Stimulated activated CD4-positive, alpha-beta T cell treated with anti-CD3 and anti-CD28 coated beads, Interleukin-12 subunit alpha, Interleukin-12 subunit beta, amount 100 ng/mL, for 4 hours (primary cell): ENCODE results near the gene NCAPH2.

Source experiments
- DNase-seq: peaks from one replicate; pipeline ENCODE4 v3.0.0-alpha.2; 2020

NCAPH2 gene

GRCh38 chr22:50474710-50475651 is 33.0 kb upstream of the NCAPH2 start, which contains the start of gene SBF1:
Gene SBF1, minus strand, starts transcription at chr22:50475035. Its CDS starts 195 bp downstream, at chr22:50474840.
- DNase-seq: peak; percentile 87

DNA sequence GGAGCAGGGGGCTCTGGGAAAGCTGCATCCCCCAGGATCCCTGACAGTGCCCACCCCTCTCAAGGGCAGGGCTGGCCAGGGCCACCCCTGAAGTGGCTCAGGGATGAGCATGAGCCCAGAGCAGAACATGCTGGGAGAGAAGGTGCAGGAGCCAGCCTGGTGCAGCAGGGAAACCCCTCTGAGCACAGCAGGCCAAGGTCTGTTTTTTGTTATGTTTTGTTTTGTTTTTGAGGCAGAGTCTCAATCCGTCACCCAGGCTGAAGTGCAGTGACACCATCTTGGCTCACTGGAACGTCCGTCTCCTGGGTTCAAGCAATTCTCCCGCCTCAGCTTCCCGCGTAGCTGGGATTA is 32.4 kb upstream of the NCAPH2 start:
- no peak for DNase-seq

GRCh38 chr22:50476868-50477267 is 31.2 kb upstream of the NCAPH2 start:
- DNase-seq: no peak

- no peak for DNase-seq
Observed at GRCh38 chr22:50477923-50478322, 30.1 kb upstream of the NCAPH2 start.

GRCh38 chr22:50479721-50480120 is 28.3 kb upstream of the NCAPH2 start:
- DNase-seq: no peak

- DNase-seq: no peak
Observed at GRCh38 chr22:50481045-50481439, 27.0 kb upstream of the NCAPH2 start.

GRCh38 chr22:50481440-50482106 is 26.5 kb upstream of the NCAPH2 start, which contains the start of gene ADM2:
Gene ADM2, plus strand, starts transcription at chr22:50481543. Its CDS starts 305 bp downstream, at chr22:50481848.
- DNase-seq: peak; percentile 67

DNA sequence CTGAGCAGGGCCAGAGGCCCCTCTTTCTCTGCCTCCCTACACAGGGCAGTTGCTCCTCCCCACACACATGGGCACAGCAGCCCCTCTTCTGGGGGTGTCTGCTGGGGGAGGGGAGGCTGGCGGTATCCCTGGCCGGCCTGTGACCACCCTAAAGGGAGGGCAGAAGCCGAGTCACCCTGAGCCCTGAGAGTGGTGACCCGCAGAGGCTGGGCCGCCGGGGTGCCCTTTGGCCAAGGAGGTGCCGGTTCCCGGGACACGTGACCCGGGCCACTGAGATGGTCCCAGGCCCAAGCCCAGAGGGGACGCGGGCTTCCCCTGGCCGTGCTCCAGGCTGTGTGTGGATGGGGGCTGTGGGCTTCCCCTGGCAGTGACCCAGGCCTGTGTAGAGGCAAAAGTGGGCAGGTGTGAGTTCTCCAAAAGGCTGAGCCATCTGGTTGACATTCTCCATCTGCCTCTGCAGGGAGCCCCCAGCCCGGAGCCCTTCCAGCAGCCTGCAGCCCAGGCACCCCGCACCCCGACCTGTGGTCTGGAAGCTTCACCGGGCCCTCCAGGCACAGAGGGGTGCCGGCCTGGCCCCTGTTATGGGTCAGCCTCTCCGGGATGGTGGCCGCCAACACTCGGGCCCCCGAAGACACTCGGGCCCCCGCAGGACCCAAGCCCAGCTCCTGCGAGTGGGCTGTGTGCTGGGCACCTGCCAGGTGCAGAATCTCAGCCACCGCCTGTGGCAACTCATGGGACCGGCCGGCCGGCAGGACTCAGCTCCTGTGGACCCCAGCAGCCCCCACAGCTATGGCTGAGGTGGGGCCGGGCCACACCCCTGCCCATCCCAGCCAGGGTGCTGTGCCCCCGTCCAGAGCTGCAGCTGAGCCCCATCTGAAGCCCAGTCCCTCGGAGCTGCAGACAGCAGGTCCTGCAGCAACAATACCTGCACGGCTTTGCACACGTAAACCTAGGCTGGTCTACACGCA is 25.6 kb upstream of the NCAPH2 start:
- DNase-seq: no peak

DNA sequence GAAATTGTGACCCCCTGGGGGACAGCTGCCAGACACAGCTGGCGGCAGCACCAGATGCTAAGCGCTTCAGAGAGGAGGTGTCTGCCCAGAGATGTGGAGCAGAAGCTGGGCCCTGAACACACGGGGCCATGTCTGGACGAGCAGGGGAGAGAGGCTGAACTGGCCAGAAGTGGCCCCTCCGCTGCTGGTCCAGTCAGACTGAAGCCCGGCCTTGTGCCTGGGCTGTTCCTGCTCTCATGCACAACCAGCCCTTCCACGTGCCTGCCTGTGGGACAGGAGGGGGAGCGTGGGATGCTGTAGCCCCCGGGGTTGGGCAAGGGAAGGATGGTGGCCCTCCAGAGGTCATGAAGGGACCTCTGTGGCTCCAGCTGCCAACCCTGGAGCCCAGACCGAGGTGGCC is 24.9 kb upstream of the NCAPH2 start:
- no peak for DNase-seq

DNA sequence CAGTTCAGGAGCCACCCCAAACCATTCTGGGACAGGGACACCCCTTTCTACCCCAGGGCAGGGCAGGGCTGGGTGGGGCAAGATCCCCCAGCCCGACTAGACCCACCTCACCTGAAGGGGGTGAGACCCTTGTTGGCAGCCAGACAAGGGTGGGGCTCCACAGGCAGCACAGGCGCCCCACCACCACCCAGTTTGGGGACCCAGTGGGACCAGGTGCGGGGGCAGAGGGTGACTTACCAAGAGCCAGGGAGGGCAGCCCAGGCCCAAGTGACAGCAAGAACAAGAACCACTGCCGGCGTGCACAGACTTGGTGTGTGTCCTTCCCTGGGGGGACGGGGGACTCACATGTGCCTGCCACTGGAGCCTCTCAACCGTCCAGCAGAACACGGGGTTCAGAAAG is 24.5 kb upstream of the NCAPH2 start:
- no peak for DNase-seq

GRCh38 chr22:50483977-50484853 is 23.8 kb upstream of the NCAPH2 start:
- DNase-seq: no peak

GRCh38 chr22:50485221-50486131 is 22.5 kb upstream of the NCAPH2 start:
- no peak for DNase-seq

DNA sequence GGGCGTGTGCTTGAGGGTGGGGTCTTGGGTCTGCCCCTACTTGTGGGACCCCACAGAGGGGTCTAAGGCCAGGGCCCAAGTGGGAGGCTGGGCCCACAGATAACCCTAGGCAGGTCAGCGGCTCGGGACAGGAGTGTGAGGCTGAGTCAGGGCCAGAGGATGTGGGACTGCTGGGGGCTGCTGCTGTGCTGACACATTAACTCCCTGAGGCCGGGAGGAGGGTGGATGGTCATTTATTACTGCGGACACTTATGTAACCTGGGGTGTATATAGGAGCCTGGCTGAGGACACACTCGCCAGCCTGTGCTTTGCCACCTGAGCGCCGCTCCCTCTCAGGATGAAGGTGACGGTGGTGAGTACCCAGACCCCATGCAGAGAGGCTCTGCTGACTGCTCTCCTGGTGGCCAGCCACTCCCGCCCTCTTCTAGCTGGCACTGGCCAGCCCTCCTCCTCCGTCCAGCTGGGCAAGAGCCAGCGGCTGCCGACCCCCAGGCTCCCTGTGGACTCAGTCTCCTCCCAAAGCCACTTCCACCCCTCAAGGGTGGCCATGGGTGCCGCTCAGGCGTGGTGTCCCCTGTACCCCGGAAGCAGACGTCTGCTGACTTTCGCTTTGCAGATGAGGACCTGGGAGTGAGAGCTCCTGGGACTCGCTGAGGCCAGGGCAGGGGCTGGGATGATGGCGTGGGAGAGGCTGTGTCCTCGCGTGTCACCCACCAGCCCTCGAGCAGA is 21.3 kb upstream of the NCAPH2 start, which contains the start of gene MIOX:
Gene MIOX (plus strand): TSS at position 299 of the 729 bp plus-strand sequence. CDS start 39 bp downstream, at position 338.
- DNase-seq: no peak

DNA sequence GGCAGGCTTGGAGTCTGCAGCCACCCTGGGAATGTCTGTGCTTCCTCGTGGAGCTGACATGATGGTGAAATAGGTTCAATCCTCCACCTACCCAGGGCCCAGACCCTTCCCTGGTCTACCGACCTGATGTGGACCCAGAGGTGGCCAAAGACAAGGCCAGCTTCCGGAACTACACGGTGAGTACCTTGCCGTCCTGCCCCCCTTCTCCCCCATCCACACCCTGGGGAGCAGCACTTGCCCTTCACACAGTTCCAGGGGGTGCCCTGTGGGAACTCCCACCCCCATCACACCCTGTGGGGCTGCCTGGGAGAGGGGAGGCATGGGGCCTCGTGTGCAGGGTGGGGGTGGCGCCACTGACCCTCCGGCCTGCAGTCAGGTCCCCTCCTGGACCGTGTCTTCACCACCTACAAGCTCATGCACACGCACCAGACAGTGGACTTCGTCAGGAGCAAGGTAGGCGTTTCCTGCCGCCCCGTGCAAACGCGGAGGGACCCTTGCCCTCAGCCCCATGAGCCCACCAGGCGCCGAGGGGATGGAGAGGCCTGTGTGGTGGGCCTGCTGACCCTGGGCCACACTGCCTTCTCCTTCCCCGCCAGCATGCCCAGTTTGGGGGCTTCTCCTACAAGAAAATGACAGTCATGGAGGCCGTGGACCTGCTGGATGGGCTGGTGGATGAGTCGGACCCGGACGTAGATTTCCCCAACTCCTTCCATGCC is 20.6 kb upstream of the NCAPH2 start:
- DNase-seq: no peak

DNA sequence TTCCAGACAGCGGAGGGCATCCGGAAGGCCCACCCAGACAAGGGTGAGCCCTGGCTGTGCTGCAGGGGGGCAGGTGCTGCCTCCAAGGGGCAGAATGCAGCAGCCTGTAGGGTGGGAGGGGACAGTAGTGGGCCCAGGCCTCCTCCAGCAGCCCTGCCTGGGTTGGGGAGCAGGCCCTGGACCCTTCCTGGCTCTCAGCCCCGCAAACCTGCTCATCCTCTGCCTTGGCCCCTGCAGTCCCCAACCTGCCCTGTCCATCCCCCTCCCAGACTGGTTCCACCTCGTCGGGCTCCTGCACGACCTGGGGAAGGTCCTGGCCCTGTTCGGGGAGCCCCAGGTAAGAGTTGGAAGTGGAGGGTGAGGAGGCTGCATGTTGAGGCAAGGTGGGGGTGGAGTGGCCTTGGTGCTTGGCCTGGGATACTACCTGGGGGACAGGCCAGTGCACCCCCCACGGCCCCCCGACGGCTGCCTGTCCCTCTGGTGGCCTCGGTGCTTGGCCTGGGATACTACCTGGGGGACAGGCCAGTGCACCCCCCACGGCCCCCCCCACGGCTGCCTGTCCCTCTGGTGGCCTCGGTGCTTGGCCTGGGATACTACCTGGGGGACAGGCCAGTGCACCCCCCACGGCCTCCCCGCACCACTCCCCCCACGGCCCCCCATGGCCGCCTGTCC is 19.9 kb upstream of the NCAPH2 start:
- DNase-seq: no peak

DNA sequence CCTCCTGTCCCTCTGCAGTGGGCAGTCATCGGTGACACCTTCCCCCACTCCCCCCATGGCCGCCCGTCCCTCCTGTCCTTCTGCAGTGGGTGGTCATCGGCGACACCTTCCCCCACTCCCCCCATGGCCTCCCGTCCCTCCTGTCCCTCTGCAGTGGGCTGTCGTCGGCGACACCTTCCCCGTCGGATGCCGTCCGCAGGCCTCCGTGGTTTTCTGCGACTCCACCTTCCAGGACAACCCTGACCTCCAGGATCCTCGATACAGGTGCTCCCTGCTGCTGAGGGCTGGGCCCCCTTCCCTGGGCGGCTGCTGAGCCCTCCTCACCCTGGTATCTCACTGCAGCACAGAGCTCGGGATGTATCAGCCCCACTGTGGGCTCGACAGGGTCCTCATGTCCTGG is 19.1 kb upstream of the NCAPH2 start:
- no peak for DNase-seq

GRCh38 chr22:50489363-50490243 is 18.4 kb upstream of the NCAPH2 start:
- DNase-seq: no peak
